ENCODE results near the gene ETV6.

ETV6 gene

DNA sequence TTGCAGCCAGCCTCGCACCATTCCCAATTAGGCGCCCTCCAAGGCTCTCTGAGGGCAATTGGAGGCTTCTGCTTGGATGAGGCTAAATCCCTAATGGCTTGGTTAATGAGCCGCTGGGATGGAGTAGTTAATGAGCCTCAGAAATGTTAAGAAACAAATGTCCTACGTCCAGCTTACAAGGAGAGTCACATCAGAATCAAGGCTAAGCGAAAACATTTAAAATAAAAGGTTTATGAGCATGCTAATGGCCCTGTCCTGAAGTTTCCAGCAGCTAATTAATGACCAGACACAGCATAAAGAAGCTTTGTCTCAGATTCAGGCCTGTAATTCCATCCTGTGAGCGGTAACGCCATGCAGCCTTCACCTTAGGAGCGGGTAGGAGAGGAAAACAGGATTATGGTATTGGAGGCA is 220.6 kb downstream of the ETV6 start:
- DNase-seq, result no peak

DNA sequence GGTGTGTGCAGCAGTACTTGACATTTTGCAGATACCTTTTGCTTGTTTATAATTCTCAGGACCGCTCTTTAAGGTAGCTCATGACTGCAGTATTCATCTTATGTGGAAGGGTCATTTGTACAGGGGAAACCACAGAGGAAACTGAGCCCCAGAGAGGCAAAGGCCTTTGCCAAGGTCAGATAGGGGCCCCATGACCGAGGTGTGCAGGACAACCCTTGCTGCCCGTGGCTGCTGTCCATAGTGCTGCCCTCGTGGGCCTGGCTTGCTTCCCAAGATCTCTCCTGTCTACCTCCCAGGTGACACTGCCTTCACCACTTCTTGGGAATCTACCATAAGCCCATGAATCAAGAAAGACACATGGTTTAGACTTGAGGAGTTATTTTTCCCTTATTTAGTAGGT is 222.6 kb downstream of the ETV6 start:
- DNase-seq, result no peak

DNA sequence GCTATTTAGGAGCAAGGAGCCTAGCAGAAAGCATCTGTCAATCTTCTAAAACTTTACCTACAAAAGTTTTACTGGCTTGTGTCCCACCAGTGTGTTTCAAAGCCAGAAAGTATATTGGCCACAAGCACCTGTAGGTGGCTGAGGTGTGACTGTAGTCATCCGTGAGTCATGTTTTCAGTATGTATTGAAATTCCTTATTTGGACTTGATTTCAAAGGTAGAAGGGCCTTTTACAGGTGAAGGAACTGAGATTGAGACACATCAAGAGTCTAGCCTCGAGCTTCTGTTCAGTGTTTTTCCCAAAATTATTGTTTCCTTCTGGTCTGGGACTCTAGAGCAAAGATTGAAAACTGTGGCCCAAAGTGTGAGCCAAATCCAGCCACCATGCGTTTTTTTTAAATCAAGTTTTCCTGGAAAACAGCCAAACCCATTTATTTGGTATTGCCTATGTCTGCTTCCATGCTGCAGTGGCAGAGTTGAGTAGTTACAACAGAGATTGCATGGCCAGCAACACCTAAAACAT is 226.0 kb downstream of the ETV6 start:
- DNase-seq, result no peak

DNA sequence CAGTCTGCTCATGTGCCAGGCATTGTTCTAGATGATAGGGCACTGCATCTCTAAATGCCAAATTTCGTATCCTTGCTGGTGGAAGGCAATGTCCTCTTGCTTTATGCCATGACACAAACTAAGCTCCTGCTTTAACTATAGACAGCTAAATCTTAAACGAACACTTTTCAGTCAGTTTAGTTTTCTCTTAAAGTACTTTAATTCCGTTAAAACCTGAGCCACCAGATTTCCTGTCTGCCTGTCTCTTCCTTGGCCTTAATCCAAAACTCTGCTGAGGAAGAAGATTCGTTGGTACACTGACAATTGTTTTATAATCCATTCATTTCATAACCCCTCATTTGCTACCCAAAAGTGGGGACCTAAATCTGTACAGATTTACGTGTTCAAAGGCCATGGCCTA is 226.8 kb downstream of the ETV6 start:
- DNase-seq, result no peak

DNA sequence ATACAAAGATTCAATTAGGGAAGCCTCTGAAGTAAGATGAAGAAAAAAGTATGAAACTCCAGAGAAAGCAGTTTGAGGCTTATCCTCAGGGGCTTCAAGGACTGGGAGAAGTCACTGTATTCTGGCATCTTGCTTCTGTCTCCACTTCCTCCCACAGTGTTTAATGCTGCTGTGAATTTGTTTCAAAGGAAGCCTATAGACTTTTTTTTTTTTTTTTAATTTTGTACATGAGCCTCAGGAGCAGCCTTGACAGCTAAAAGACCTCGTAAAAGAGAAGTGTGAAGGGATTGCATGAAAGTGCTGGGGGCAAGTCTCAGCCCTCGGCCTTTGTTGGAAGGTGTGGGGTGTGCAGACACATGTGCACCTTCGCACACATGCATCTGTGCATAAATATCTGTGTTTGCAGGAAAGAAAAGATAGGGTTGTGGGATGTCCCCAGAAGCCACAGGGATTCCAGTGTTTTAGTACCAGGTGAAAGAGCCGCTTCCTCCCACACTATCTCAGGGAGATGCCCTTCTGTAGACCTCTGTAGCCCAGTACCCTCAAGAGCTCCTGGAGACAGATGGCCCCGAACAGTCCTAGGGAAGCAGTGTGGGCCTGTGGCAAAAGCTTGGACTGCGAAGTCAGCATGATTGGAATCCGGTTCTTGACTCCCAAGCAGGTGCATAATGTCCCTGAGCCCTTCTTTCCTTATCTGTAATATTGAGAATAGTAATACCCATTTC is 227.8 kb downstream of the ETV6 start:
- DNase-seq, result no peak

DNA sequence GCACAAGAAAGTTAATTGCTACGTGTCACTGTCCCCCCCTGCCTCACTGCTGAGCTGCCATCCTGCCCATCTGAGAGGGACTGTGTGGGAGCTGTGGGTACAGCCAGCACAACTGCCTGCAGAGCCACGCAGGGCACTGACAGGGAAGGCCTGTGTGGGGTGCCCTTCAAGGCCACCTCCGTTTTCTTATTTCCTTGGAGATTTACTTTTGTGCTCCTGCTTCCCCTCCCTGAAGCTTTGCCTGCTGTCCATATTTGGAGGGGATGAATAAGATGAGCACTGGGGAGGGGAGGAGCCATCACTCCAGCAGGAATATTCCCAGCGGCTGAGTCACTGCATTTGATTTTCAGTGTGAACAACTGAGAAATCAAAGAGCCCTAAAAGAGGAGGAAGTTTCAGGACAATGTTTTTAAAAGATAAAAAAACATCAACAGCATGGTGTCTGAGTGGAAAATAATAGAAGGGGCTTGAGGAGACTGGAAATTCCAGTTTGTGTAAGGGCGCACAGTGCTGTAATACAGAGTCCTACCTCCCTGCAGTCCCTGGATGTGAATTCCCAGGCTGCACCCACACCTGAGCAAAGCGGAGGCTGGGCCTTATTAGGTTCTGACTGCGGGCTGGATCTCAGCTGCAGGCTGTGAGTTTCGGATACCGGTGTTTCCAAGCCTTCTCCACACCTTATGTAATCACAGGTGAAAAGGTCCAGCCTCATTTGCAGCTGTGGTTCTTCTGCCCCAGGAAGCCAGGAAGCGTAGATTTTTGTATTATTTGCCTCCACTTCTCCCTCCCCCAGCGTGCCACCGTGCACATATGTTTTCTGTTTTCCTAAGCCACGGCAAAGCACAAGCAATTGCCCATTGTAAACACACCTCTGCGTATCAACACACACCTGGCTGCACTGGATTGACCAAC is 228.7 kb downstream of the ETV6 start:
- peak; percentile 84 for DNase-seq

DNA sequence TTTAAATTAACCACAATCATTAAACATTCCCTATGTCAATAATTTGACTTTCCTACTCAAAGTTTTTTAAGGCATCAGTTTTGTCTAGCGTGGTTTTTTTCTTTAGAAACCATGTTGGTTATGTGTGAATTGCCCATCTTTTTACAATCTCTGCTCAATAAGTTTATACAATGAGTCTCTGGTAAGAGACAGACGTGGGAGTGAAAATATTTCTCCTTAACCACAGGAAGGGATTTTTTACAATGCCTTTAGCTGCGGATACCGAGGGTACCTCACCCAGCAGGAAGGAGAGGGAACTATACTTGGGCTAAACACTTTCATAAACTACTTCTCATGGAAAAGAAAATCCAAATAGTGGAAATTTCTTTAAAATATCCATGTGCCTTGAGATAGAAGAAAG is 229.8 kb downstream of the ETV6 start:
- DNase-seq, result peak; percentile 63

DNA sequence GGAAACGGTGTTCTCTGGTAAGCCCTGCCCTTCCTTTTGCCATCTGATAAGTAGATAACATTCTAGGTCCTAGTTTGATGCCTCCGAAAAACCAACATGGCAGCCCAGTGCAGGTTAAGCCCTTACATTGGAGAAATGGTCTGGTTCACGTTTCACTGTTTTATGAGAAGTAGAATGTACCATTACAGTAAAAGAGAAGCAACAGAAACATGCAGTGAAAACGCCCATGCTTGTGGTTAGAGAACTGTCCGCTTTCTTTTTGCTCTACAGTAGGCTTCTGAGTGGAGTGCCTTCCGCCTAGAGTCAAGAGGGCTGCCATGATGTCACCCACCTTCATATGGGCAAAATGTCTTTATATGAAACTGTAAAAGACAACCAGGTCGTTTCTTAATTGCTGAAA is 230.9 kb downstream of the ETV6 start:
- DNase-seq, result no peak

DNA sequence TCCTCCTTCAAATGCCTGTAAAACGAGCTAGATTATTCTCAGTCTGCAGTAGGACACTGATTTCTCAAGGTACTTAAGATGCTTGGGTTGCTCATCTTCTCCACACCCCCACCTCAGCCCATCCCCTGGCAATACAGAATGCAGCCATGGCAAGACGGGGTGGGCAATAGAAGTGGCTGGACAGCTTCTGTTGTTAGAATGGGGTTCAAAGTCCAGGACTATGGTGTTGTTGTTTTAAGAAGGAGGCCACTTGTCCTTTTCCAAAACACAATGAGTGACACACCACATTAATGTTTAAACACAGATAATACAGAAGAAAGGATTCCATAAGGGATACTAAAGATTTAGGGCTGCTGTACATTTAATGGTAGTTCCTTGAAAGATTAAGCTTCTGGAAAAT is 232.4 kb downstream of the ETV6 start:
- DNase-seq, result no peak

DNA sequence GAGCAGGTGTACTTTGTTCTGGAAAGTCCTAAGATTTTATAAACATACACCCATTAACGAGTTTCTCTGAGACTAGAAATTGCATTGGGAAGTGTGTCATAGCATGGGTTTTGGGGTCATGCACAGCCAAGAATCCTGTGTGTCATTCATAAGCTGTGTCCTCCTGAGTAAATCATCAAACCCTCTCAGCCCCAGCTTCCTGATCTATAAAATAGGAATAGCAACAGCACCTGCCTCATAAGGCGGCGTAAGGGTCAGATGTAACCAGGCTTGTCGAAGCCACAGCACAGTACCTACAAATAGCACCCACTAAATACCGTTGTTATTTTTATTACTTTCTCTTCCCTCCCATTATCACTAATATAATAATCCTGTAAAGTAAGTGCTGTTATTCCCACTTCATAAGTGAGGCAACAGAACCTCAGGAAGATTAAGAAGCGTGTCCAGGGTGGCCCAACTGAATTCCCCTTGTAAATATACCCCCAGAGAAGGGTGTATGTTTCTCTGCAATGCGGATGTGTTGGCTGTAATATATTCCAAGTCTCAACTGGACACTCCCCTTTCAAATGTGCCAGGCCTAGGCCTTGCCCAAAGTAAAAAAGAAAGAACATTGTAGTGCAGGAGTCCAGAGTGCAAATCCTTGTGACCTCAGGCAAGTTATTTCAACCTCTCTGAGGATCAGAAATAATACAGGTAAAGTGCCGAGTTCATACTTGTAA is 233.0 kb downstream of the ETV6 start:
- DNase-seq, result no peak

DNA sequence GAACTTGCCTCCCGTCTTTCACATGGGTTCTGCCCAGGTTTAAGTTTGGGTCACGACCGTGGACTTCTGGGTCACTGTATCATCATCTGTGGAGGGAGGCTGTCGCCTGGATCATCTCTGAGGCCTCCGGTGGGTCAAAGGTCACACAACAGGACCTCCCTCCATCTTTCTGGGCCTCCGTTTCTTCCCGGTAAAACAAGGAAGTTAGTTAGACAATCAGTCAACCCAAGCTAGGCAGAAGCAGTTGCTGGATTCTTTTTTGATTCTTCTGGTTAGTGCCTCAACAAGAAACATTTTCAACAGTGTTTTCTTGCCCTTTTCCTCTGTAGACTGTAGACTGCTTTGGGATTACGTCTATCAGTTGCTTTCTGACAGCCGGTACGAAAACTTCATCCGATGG is 234.6 kb downstream of the ETV6 start:
- no peak for DNase-seq

DNA sequence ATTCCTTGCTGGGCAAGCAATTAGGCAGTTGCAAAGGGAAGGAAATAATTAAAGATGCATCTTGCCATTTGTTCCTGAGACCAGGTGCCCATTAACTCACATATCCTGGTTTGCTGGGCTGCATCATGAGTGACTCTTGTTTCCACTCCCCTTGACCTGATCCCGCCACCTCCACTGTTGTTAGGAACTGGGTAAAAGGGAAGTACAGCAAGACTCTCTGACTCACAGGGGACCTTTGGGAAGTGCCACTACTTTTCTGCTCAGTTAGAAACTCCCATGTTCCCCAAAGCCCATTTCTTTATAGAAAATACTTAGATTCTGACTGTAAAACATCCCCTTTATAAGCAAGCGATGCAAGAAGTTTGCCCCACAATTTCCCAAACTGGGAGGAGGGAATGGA is 235.2 kb downstream of the ETV6 start:
- peak; percentile 21 for DNase-seq

DNA sequence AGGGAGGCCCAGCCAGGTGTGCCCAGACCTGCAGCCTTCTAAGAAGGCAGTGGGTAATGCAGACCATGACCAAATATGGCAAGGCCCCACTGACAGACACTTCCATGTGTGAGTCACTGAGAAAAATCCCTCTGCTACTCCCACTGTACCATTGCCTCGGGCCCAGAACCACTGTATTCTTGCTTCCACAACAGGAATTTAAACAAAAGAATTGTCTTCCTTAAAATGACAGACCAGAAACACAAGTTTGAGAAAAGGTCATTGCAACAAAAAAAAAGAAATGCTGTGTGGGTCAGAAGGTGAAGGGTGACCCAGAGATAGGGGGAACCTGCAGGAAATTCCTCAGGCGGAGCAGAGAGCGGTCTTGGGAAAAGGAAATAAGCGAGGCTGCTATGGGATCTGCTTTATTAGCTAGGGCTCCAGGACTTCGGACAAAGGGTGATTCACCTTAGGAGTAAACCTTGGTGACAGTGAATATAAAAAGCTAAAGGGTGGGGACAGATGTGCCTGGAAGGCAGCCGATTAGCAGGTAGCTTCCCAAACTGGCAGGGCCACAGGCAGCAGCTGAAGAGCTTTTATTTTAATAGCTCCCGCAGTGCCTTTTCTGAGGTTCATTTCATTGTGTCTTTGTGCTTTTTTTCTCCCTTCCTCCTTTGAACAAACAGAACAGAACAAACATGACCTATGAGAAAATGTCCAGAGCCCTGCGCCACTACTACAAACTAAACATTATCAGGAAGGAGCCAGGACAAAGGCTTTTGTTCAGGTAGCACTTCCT is 236.0 kb downstream of the ETV6 start:
- peak; percentile 85 for DNase-seq

DNA sequence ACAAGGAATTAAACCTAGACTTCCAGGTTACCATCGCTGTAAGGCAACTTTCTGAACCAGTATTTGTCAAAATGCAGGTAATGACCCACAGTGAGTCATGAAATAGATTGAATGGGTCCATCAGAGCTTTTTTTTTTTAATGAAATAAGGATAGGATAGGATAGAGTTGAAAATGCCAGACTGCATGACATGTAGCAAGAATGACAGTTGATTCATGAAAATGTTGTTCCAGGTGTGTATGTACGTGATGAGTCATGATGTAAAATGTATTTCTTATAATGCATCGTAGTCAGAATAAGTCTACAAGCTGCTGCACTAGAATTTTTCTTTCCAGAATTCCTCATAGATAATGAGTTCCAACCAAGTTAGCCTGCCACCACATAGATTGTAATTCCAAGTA is 236.9 kb downstream of the ETV6 start:
- DNase-seq, result no peak

DNA sequence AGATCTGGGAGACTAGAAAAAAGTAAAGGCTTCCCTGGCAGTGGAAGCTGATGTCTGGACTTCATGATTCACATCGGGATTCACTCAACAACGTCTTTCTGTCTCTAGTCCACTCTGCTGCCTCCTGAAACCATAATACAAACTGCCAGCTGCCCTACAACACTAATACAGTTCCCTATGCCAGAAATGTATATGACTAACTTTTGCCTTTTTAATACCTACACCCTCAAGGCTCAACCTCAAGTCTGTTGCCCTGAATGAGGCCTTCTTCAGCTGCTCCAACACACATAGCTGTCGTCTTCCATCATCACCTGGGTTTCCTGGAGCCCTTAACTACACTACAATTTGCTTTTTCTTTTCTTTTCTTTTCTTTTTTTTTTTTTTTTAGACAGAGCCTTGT is 238.6 kb downstream of the ETV6 start:
- DNase-seq, result no peak

DNA sequence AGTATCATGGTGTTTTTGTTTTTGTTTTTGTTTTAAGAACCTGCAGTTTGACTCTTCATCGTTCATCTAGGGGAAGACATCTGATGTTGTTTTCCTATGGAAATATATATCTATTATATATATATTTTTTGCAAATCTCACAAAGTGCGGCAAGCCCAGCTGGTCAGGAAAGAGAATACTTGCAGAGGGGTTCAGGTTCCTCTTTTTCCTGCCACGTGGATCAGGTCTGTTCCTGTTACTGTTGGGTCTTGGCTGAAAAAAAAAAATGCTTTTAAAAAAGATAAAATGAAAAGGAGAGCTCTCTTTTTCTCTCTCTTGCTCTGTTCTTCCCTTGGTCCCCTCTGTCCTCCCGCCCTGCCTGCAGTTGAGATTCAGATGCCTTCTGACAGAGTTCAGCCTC is 241.9 kb downstream of the ETV6 start:
- no peak for DNase-seq

DNA sequence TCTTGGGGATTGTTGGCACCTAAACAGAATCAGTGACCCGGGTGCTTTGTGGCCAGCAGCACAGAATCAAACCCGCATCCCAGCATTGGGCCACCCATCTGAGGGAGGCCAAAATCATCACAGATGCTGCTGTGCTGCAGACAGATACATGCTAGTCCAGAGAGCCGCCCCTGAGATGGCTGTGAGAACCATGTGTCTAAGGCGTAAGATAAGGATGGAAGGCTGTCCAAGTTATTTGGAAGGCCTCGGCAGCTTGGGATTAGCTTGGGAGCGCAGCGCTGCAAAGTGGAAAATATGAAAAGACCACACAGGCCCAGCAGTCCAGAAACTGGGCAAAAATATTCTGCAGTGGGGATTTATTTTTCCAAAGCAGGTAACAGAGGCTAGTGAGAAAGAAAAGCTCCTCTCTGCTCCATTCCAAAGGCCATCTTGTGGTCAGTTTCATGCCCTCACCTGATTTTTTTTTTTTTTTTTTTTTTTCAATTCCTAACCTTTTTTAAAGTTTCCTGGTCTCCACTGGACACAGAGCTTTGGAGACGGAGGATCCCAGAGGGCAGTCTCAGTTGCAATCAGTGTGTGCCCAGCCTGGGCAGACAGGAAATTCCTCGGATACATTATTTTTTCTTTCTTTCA is 242.4 kb downstream of the ETV6 start:
- DNase-seq, result no peak

DNA sequence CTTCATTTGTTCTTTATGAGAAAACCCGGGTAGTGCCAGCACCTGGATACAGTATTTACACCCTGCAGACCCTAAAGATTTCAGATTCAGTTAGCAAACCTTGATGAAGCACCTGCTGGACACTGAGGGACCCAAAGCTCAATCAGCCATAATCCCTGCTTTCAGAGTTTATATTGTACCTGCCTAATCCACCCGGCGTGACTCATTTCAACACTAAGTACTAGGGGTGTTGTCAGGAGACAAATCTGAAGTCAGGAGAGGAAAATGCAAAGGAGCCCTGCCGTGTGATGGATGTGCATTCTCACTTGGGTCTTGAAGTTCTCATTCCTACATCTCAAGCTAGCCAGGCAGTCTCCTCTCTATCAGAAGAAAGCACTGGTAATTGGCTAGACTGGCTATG is 244.5 kb downstream of the ETV6 start:
- no peak for DNase-seq

DNA sequence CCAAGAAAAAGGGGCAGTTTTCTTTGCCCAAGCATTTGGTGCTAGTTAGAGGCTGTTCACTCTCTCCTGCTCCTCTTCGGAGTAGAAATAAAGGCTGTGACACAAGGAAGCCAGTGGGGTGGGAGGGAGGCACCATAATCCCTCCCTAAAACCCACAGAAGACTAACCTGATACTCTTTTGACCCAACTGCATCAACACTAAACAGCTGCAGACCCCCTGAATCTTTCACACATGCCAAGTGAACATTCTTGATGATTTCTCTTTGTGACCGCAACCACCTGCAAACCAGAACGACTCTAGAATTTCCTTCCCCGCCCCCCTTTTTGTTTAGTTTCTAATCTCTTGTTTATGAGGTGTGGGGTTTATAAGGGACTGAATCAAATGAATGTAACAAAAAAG is 245.4 kb downstream of the ETV6 start:
- no peak for DNase-seq

DNA sequence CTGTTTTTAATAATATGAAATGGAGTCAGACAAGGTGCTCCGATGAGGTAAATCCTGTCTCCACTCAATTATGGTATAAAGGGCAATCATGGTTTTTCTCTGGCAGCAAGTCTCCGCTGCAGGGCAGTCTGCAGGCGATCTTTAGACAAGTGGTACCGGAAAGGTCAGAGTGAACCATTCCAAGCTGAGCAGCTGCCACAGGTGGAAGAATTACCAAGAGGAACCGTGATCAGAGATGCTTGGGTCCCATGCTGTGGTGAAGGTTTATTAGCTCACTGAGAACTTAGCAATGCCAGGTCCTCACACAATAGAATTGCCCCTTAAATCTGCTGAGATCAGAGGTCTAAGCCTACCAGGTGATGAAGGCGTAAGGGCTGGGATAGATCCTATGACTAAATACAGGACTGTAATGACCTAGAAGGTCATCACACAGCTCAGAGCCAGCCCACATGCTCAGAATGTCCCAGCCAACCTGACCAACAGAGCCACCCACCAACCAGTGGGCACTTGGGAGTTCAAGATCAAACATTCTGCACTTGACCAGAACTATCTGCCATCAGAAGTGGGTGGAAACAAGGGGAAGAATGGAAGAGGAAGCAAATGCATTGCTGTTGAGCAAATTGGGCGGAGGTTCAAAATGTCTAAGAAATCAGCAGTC is 246.1 kb downstream of the ETV6 start:
- DNase-seq, result no peak

DNA sequence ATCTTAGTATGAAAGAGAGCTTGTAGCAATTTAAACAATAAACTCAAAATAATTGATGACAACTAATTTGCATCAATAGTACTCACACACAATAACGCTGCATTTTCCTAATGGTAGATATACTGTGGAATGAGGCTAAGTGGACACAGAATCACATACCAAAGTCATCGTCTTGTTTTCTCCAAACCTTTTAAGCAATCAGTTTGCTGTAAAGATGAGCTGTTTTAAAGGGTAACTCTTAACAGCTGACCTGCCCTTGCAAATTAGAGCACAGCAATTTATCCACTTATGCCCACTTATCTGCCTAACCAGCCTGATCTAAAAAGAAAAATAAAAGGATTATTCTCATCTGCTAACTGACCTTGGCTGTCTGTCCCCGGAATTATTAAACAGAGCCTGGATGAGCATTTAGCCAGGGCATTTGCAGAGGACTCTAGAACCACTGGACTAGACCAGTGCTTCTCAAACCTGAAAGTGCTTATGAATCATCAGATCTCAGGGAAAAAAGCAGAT is 247.0 kb downstream of the ETV6 start:
- DNase-seq, result no peak
